HS-27A (cell line): Measurements from ENCODE around the gene ATRN.

Experiments
- DNase-seq: peaks from one replicate; pipeline ENCODE4 v3.0.0-alpha.2; 2012; ENCODE audit warnings: low read depth, missing footprints

The ATRN gene

GRCh38 chr20:3697588-3698305 is 226.9 kb downstream of the ATRN start:
- no peak for DNase-seq

GRCh38 chr20:3698591-3699001 is 227.8 kb downstream of the ATRN start:
- DNase-seq = no peak

- no peak for DNase-seq
Observed at GRCh38 chr20:3699037-3699436, 228.2 kb downstream of the ATRN start.
